Activated T-helper 2 cell treated with anti-CD3 and anti-CD28 coated beads, Interferon-gamma antibody, Interleukin-2, Interleukin-4, amounts not matched to agents 10 μg/mL and 5 μg/mL and 100 μg/mL, durations not matched to agents 14 hours and 24 hours and 36 hours (primary cell): ENCODE data around the gene SH2B2. TPM values are rescaled to one million over a fixed set of nuclear protein-coding genes. Genes with fewer than 3 reads are reported as not detected.

Source experiments
- DNase-seq: peaks from one replicate; pipeline ENCODE4 v3.0.0; 2021; ENCODE audit warnings: low spot score
- H3K27ac Mint-ChIP-seq: one replicate; pipeline ENCODE4 v1.8.0; 2021; ENCODE audit warnings: mixed read lengths
- H3K27me3 Mint-ChIP-seq: one replicate; pipeline ENCODE4 v1.8.0; 2021; ENCODE audit warnings: low read depth, mixed read lengths
- H3K36me3 Mint-ChIP-seq: one replicate; pipeline ENCODE4 v1.8.0; 2021; ENCODE audit warnings: low read depth, mixed read lengths
- H3K4me1 Mint-ChIP-seq: one replicate; pipeline ENCODE4 v1.8.0; 2021; ENCODE audit warnings: low read depth, mixed read lengths
- H3K4me3 Mint-ChIP-seq: one replicate; pipeline ENCODE4 v1.8.0; 2021; ENCODE audit warnings: low read depth, mild to moderate bottlenecking, moderate library complexity, mixed read lengths
- H3K9me3 Mint-ChIP-seq: one replicate; pipeline ENCODE4 v1.8.0; 2021; ENCODE audit warnings: mixed read lengths
- intact Hi-C: fragments of 100-400 bp; cut with micrococcal nuclease; formaldehyde crosslinking; loops from one replicate; pipeline ENCODE4 v1.15.1; 2023
- total RNA-seq: library from RNA; stranded (reverse); gene quantifications from 2 replicates; pipeline ENCODE4 v1.2.3, GENCODE V29; 2022

SH2B2 gene
- total RNA-seq, 1 donor from 2014 or later: 1.8 TPM

DNA sequence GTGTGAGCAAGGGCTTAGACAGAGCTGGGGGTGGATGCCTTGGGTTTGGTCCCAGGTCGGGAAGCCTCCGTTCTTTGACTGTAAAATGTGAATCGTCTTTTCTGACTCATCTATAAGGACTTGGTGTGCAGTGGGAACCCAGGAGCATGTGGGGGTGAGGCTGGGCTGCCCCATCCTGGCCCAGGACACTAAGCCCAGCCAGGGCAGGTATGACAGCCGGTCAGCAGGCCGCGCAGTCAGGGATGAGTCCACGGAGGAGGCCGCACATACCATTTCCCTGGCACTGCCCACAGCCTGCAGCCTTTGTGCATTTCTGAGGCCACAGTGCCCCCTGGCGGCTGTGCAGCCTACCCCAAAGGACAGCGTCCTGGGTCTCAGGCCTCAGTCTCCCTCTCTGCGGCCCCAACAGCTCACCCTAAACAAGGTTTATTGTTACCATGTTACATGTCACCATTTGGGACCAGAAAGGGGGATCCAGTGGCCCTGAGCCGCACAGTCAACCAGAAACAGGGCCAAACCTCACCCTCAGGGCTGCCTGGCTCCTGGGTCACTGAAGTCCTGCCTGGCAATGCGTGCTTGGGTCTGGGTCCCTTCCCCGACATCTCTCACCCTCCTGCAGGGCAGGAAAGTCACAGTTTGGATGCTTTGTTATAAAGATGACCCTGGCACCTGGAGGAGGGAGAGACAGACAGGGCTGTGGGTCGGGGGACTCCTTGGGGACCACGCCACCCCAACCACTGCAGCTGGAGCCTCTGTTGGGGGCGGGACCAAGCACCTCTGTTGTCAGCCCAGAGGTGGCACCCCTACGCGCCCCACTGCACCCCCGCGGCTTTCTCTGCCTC, 14.4 kb upstream of the SH2B2 start:
- peaks cover 2% of the 10 kb centered on the region for H3K4me1 Mint-ChIP-seq
- no peaks in the 10 kb centered on the region for H3K9me3 Mint-ChIP-seq
- H3K27ac Mint-ChIP-seq: no peak overlapping the region
- H3K4me3 Mint-ChIP-seq: no peak overlapping the region
- H3K36me3 Mint-ChIP-seq: no peaks in the 10 kb centered on the region
- peak; percentile 52 for DNase-seq
- H3K27me3 Mint-ChIP-seq: no peaks in the 10 kb centered on the region
- intact Hi-C loops: loop anchor here (1.0 kb wide), 3 partner anchors 584 to 729 kb away; no protein-coding TSS in a partner anchor

DNA sequence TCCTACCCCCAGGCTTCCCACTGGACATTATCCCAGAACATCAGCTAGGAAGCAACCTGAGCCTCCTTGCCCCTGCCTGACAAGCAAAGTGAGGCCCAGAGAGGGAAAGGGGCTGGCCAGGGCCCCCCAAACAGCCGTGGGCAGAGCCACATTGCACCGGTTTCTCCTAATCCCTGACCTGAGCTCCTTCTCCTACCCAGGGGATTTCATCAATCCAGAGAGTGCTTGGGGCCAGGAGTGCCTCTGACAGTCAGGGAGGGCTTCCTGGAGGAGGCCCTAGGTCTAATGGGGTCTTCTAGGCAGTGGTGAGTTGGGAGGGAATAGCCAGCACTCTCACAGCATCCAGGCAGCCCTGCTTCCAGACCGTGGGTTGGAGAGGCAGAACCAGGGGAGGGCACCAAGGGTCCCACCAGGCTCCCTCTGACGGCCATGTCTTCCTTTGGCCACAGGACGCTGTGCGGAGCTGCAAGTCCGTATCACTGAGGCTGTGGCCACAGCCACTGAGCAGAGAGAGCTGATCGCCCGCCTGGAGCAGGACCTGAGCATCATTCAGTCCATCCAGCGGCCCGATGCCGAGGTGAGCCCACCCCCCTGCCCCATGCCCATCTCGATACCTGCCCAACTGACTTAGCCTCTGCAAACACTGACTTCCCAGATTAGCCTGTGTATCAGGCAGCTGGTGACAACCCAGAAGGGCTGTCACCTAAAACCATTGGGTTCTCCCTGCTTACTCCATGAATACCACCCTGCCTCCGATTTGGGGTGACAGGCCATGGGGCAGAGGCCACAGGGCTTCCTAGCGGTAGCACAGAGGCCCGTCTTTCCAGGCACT, 13.5 kb upstream of the SH2B2 start:
- intact Hi-C loops: loop anchor here (1.0 kb wide), 3 partner anchors 585 to 730 kb away; no protein-coding TSS in a partner anchor
- no peaks in the 10 kb centered on the region for H3K9me3 Mint-ChIP-seq
- no peak overlapping the region for H3K27ac Mint-ChIP-seq
- H3K4me1 Mint-ChIP-seq: peaks cover 2% of the 10 kb centered on the region
- no peaks in the 10 kb centered on the region for H3K36me3 Mint-ChIP-seq
- H3K4me3 Mint-ChIP-seq: no peak overlapping the region
- no peak for DNase-seq
- no peaks in the 10 kb centered on the region for H3K27me3 Mint-ChIP-seq

DNA sequence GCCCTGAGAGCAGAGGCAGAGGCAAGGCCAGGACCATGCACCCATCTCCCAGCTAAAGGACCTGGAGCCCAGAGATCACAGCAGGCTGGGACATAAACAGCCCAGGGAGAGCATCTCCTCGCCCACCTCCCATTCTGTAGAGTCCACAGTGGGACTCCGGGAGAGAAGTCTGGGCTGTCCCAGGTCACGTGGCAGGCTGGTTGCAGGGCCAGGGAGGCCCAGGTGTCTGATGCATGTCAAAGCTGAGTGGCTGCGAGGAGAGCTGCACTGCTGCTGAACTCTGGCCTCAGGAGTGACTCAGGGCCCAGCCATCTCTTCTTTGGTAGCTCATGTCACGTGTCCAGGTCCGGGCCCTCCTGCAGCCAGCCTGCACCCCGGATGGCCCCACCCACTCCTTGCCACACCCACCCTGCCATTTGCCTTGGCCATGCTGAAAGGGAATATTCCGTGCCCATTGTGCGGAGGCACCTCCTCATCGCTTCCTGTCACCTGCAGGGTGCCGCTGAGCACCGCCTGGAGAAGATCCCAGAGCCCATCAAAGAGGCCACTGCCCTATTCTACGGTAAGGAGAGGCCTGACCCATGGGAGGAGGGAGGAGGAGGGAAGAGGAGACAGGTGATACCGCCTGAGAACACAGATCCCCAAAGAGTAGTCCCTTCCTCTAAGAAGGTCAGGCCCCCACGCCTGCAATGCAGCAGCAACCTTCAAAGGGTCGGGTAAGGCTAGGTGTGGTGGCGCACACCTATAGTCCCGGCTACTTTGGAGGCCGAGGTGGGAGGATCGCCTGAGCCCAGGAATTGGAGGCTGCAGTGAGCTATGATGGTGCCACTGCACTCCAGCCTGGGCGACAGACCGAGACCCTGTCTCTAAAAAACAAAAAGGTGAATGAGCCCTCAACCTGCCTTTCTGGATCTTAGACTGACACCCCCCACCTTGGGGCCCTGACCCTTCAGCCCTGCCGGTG, 12.6 kb upstream of the SH2B2 start:
- H3K27ac Mint-ChIP-seq: no peak overlapping the region
- H3K27me3 Mint-ChIP-seq: no peaks in the 10 kb centered on the region
- intact Hi-C loops: no loop called here
- no peak for DNase-seq
- H3K36me3 Mint-ChIP-seq: no peaks in the 10 kb centered on the region
- H3K9me3 Mint-ChIP-seq: no peaks in the 10 kb centered on the region
- H3K4me1 Mint-ChIP-seq: peaks cover 2% of the 10 kb centered on the region
- no peak overlapping the region for H3K4me3 Mint-ChIP-seq

DNA sequence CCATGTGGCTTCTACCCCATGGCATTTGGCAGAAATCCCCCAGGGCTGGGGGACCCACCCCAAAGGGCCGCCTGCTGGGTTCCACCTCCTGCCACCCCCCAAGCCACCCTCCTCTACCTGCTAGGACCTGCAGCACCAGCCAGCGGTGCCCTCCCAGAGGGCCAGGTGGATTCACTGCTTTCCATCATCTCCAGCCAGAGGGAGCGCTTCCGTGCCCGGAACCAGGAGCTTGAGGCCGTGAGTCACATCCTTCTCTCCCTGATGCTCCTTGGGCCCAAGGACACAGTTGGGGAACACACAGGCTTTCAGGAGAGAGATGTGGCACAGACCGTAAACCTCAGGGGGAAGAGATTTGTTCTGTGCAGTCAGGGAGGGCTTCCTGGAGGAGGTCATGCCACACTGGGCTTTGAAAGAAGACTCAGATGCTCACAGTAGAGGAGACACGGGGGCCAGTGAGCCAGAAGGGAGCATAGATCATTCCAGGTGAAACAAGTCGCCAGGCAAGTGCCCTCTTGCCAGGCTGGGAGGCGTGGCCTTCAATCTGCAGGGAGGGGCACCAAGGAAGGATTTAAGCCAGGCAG, 11.5 kb upstream of the SH2B2 start:
- Mint-ChIP-seq H3K4me1 (peaks cover 2% of the 10 kb centered on the region), H3K4me3 (no peak overlapping the region), H3K27me3 (no peaks in the 10 kb centered on the region), H3K36me3 (no peaks in the 10 kb centered on the region), H3K9me3 (no peaks in the 10 kb centered on the region), H3K27ac (no peak overlapping the region)
- no peak for DNase-seq
- intact Hi-C loops: no loop called here

DNA sequence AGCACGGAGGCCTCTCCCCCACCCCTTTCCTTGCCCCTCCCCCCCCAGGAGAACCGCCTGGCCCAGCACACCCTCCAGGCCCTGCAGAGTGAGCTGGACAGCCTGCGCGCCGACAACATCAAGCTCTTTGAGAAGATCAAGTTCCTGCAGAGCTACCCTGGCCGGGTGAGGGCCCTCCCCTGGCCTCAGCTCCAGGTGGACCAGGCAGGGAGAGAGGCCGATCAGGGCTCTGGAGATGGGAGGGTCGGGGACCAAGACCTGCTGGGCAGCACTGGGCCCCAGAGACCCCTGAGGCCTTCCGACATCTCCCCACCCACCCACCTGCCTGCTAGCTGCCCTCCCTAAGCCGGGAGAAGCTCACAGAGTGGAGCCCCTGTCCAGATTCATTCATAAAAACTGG, 8.8 kb upstream of the SH2B2 start:
- H3K36me3 Mint-ChIP-seq: no peaks in the 10 kb centered on the region
- intact Hi-C loops: loop anchor here (2.0 kb wide), 1 partner anchor 113 kb away; no protein-coding TSS in a partner anchor
- H3K27ac Mint-ChIP-seq: no peak overlapping the region
- no peaks in the 10 kb centered on the region for H3K27me3 Mint-ChIP-seq
- no peaks in the 10 kb centered on the region for H3K4me1 Mint-ChIP-seq
- H3K9me3 Mint-ChIP-seq: no peaks in the 10 kb centered on the region
- H3K4me3 Mint-ChIP-seq: no peak overlapping the region
- no peak for DNase-seq

DNA sequence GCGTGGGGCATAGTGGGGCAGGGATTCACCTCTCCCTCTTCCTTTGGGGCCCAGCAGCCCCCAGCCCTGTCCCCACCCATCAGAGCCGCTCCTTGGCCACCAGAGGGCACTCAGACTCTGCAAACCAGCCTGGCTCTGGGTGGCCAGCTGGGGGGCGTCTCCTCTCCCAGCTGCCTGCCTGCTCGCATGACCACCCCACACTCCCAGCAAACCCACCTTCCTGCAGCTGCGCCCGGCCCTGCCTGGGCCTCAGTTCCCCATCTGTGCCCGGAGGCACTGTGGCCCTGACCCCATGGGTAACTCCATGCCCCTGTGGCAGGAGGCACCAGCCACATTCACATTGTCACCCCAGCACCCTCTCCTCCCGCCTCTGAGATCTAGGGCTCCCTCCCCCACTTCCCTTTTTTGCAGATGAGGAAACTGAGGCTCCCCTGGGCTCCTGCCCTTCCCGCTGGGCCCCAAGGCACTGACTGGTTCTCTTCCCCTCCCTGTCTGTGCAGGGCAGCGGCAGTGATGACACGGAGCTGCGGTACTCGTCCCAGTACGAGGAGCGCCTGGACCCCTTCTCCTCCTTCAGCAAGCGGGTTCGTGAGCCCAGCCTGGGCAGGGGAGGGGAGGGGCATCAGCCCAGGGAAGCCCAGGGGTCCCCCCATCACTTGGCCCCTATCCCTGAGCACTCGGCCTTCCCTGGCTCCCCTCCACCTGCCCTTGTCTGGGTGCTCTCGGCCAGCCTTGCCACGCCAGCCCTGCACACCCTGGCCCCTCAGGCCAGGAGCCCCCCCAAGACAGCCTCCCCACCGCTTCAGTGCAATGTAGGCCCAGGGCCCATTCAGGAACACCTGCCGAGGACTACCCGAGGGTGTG, 6.9 kb upstream of the SH2B2 start:
- H3K4me1 Mint-ChIP-seq: no peaks in the 10 kb centered on the region
- intact Hi-C loops: loop anchor here (2.0 kb wide), 1 partner anchor 111 kb away; no protein-coding TSS in a partner anchor
- no peak overlapping the region for H3K27ac Mint-ChIP-seq
- H3K9me3 Mint-ChIP-seq: no peaks in the 10 kb centered on the region
- H3K36me3 Mint-ChIP-seq: no peaks in the 10 kb centered on the region
- H3K27me3 Mint-ChIP-seq: peaks cover 6% of the 10 kb centered on the region
- peak; percentile 35 for DNase-seq
- no peak overlapping the region for H3K4me3 Mint-ChIP-seq

DNA sequence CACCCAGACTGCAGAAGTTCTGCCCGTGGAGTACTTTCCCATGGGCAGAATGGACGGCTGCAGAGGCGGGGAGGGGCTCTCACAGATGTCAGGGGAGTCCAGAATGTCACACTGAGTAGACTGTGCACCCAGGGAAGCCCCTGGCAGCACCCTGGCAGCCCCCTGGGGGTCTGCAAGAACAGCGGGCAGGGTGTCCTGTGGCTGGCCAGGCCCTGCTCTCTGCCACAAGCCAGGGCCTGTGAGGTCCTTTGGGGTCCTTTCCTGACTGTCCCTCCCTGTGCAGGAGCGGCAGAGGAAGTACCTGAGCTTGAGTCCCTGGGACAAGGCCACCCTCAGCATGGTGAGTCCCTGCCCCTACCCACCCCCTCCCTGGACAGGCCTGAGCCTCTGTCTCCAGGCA, 6.1 kb upstream of the SH2B2 start:
- Mint-ChIP-seq H3K9me3 (no peaks in the 10 kb centered on the region), H3K4me1 (peaks cover 3% of the 10 kb centered on the region), H3K27ac (no peak overlapping the region), H3K4me3 (no peak overlapping the region), H3K36me3 (no peaks in the 10 kb centered on the region), H3K27me3 (peaks cover 14% of the 10 kb centered on the region)
- intact Hi-C loops: no loop called here
- no peak for DNase-seq

DNA sequence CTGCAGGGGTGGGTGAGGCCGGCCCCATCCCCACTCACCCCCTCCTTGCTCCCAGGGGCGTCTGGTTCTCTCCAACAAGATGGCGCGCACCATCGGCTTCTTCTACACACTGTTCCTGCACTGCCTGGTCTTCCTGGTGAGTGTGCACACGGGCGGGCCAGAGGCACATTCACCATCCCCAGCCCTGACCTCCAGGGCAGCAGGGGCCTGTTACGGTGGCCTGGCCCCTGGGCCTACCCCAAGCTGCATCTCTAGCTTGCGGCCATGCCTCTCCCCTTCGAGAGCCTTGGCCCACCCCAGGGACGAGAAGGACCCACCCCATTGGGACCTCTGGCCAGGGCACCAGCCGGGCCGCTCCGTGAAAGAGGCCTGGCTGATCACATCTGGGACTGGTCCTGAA, 4.9 kb upstream of the SH2B2 start:
- Mint-ChIP-seq H3K4me1 (peaks cover 3% of the 10 kb centered on the region), H3K9me3 (no peaks in the 10 kb centered on the region), H3K27ac (no peak overlapping the region), H3K27me3 (peaks cover 15% of the 10 kb centered on the region), H3K36me3 (no peaks in the 10 kb centered on the region), H3K4me3 (no peak overlapping the region)
- DNase-seq: no peak
- intact Hi-C loops: no loop called here

DNA sequence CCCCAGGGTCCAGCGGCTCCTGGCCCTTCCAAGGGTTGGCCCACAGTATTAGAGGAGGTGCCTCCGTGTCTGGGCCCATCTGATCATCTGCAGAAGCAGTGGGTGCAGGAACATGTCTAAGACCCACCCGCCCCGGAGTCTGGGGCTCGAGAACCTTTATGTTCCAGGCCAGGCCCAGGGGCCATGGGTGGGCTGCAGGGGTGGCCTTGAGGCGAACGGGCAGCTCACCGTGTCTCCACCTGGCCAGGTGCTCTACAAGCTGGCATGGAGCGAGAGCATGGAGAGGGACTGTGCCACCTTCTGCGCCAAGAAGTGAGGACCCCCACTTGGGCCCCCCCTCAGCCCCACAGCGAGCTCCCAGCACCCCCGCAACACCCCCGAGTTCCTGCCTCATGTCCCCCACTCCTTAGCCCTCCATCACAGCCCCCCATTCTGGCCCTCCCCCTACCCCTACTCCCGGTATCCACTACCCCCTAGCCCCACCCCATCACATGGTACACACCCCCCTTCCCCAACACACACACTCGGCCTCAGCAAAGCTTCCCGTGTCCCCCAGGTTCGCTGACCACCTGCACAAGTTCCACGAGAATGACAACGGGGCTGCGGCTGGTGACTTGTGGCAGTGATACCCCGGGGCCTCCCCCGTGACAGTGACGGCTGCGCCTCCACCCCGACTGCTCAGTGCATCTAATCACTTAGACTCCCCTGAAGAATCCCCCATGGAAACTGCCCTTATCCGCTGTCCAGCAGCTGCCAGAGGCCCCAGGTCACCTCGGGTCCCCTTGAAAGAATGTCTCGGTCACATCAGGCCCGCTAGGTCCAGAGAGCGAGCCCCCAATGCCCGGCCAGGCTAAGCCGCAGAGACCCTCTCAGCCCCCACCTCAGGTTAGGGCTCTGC, 4.0 kb upstream of the SH2B2 start:
- Mint-ChIP-seq H3K27me3 (peaks cover 15% of the 10 kb centered on the region), H3K4me3 (no peak overlapping the region), H3K36me3 (no peaks in the 10 kb centered on the region), H3K4me1 (peaks cover 3% of the 10 kb centered on the region), H3K9me3 (no peaks in the 10 kb centered on the region), H3K27ac (no peak overlapping the region)
- no peak for DNase-seq
- intact Hi-C loops: no loop called here

DNA sequence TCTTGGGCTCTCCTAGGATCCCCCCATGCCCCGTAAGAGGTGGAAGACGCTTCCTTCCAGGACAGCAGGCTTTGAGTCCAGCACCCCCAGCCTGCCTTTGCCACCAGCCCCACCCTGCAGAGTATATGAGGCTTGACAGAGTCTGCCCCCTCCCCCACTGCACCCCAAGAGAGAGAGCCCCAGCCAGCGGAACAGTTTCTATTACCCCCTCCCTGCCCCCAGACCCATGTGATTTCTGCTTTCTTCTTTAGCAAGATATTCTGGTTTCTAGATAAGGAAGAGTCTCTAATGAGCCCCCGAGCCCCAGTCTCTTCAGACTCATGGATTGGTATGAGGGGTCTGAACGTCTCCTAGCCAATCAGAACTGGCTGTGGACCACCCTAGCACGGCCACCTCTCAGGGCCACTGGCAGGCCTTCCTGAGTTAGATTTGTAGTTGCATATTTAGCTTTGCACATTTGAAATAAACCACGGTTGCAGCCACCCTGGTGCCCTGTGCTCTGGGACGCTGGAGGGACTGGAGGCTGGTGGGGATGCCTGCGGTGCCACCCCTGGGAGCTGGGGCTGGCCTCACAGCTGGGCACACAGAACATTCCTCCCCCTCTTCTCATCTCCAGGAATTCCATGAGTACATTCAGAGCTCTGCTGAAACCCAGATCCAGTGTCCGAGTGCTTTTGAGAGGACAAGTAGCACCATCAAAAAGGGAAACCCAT, 3.0 kb upstream of the SH2B2 start:
- H3K4me1 Mint-ChIP-seq: peaks cover 5% of the 10 kb centered on the region
- intact Hi-C loops: no loop called here
- no peaks in the 10 kb centered on the region for H3K9me3 Mint-ChIP-seq
- H3K27ac Mint-ChIP-seq: no peak overlapping the region
- DNase-seq: no peak
- H3K4me3 Mint-ChIP-seq: no peak overlapping the region
- no peaks in the 10 kb centered on the region for H3K36me3 Mint-ChIP-seq
- peaks cover 17% of the 10 kb centered on the region for H3K27me3 Mint-ChIP-seq
